GM15510 (cell line): ENCODE results near the gene AATF.

Source experiments
- POLR2A ChIP-seq: IDR thresholded peaks from 3 replicates; pipeline ENCODE4 v1.6.1; 2011; ENCODE audit warnings: borderline replicate concordance; ENCODE audit not compliant: insufficient read length; ENCODE audit errors: extremely low read depth

The AATF gene

DNA sequence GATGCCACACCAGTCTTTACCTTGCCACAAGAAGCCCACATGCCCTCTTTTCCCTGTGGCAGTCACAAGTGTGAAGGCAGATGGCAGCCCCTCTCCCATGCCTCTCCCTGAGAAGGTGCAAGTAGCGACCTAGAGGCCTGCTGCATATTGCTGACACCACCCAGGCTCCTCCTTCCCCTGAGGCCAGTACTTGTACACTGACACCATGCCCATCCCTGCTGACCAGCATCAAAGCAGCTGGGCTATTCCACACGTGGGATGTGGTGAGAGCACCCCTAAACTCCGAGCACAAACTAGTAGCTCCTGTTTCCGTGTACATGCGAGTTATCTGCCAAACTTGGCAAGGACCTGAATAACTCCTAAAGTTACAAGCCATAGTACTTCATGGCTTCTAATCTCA, 149.4 kb downstream of the AATF start:
- TF ChIP-seq POLR2A, result no peak

DNA sequence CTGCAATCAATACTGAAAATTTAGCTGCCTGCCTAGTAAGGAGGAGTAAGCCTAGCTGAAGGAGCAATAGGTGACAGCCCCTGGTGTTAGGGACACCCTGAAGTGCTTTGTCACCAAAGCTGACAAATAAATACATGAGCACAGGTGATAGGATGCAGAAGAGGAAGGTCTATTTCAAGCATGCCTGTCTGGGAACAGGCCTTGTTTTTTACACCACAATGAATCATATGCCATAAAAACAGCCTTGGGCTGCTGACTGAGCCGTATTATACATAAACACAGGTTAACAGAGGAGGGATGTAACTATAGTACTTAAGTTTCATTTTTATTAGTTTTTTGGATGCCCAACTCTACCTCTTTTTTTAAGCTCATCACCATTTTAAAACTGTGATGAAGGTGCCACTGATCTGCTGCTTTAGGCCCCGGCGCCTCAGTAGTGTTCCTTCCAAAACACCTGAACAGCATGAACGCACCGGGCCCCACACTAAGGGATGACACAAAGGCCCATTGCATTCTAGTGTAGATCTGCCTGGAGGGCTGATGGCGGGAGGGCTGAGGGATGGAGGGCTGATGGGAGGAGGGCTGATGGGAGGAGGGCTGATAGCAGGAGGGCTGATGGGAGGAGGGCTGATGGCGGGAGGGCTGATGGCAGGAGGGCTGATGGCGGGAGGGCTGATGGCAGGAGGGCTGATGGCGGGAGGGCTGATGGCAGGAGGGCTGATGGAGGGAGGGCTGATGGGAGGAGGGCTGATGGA, 150.3 kb downstream of the AATF start:
- no peak for TF ChIP-seq POLR2A

DNA sequence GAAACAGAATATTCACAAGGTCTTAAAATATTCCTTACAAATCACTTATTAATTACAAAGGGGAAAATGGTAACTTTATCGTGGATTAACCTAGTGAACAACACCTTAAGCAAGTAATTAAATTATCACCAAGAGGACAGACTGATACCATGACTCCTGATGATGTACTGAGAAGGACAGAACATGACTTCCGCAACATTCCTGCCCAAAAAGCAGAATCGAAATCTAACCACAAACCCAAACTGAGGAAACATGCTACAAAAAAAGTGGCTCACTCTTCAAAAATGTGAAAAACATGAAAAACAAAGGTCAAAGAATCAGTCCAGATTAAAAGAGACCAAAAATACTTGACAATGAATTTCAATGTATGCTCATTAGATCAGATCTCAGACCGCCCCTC, 151.5 kb downstream of the AATF start:
- TF ChIP-seq POLR2A, result no peak

DNA sequence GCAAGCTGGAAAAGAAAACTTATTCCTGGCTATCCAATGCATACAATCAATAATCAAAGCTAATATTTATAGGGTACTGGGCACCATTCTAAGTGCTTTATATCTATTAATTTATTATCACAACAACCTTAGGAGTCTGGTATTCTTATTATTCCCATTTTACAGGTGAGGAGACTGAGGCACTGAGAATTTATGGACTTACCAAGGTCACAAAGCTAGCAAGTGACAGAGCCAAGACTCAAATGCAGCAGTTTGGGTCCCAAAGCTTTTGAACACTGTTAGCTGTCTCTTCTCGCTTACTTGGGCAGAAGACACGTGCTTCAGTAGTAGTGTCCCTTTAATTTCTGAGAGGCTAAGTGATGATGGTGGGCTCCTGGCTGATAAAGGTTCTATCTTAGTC, 152.6 kb downstream of the AATF start:
- TF ChIP-seq POLR2A, result no peak

DNA sequence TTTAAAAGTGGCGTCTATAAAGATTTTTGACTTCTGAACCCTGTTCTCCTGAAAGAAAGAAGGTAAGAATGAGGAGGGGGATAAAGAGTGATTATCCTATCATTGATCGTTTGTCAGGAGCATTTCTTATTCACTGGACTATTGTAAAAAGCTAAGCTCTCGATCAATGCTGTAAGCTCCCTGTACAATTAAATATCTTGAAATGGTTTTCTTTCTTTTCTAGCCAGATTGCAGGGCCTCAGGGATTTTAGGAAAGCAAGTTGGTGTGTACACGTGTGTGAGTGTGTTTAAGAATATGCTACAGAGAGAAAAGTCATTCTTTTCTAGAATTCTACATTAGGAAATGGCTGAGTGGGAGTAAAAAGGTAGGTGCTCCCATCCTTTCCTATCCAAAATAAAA, 154.5 kb downstream of the AATF start:
- no peak for TF ChIP-seq POLR2A

DNA sequence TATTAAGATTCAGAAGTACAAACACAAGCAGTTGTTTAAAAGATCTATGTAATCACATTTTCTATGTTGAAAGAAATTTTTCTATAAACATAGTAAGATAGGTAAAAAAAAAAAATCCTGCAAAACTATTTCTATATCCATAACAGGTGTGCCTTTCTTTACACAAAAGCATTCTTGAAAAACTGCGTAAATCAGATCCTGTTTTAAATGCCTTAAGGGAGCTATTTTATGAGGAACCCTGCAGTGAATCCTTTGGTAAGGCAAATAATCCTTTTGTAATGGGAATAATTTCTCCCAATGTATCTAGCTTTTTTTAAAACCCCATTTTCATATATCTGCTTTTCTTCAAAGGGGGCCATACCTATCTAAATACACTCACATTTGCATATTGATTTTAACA, 157.3 kb downstream of the AATF start:
- no peak for TF ChIP-seq POLR2A
